ENCODE data around the gene SPP1.
"Not testable (repeated sequence)": the region's sequence is repeated elsewhere in the genome, so short reads cannot be mapped to it uniquely, and the experiment has no call there.

DNA sequence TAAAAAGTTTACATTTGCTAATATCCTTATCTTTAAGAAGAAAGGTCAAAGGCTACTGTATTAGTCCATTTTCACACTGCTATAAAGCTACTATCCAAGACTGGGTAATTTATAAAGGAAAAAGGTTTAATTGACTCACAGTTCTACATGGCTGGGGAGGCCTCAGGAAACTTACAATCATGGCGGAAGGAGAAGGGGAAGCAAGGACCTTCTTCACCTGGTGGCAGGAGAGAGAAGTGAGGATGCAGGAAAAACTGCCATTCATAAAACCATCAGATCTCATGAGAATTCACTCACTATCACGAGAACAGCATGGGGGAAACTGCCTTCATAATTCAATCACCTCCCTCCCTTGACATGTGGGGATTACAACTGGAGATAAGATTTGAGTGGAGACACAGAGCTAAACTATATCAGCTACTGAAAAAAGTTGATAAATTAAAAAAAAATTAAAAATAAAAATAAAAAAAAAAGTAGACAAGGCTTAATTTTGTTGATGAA is 23.7 kb downstream of the SPP1 start:
- TF ChIP-seq, protein P1, sequence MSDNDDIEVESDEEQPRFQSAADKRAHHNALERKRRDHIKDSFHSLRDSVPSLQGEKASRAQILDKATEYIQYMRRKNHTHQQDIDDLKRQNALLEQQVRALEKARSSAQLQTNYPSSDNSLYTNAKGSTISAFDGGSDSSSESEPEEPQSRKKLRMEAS (CRISPR knock-in tag; IDR thresholded peaks at IDR 0.05) = not testable (repeated sequence)
- TF ChIP-seq NR1H2 (CRISPR knock-in tag; IDR thresholded peaks at IDR 0.05); CEBPB (tag; IDR thresholded peaks at IDR 0.05); MXI1 (IDR thresholded peaks at IDR 0.05; ENCODE audit: low read depth, low read length); ZNF282 (CRISPR knock-in tag; IDR thresholded peaks at IDR 0.05); TBL1XR1 (IDR thresholded peaks at IDR 0.05; ENCODE audit: low read length in 2 of 2): not testable (repeated sequence)
- TF ChIP-seq, protein P2, sequence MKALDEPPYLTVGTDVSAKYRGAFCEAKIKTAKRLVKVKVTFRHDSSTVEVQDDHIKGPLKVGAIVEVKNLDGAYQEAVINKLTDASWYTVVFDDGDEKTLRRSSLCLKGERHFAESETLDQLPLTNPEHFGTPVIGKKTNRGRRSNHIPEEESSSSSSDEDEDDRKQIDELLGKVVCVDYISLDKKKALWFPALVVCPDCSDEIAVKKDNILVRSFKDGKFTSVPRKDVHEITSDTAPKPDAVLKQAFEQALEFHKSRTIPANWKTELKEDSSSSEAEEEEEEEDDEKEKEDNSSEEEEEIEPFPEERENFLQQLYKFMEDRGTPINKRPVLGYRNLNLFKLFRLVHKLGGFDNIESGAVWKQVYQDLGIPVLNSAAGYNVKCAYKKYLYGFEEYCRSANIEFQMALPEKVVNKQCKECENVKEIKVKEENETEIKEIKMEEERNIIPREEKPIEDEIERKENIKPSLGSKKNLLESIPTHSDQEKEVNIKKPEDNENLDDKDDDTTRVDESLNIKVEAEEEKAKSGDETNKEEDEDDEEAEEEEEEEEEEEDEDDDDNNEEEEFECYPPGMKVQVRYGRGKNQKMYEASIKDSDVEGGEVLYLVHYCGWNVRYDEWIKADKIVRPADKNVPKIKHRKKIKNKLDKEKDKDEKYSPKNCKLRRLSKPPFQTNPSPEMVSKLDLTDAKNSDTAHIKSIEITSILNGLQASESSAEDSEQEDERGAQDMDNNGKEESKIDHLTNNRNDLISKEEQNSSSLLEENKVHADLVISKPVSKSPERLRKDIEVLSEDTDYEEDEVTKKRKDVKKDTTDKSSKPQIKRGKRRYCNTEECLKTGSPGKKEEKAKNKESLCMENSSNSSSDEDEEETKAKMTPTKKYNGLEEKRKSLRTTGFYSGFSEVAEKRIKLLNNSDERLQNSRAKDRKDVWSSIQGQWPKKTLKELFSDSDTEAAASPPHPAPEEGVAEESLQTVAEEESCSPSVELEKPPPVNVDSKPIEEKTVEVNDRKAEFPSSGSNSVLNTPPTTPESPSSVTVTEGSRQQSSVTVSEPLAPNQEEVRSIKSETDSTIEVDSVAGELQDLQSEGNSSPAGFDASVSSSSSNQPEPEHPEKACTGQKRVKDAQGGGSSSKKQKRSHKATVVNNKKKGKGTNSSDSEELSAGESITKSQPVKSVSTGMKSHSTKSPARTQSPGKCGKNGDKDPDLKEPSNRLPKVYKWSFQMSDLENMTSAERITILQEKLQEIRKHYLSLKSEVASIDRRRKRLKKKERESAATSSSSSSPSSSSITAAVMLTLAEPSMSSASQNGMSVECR (CRISPR knock-in tag; IDR thresholded peaks at IDR 0.05) = not testable (repeated sequence)
- TF ChIP-seq, protein P3, sequence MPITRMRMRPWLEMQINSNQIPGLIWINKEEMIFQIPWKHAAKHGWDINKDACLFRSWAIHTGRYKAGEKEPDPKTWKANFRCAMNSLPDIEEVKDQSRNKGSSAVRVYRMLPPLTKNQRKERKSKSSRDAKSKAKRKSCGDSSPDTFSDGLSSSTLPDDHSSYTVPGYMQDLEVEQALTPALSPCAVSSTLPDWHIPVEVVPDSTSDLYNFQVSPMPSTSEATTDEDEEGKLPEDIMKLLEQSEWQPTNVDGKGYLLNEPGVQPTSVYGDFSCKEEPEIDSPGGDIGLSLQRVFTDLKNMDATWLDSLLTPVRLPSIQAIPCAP (CRISPR knock-in tag; IDR thresholded peaks at IDR 0.05; ENCODE audit: borderline replicate concordance) = not testable (repeated sequence)

Measured in K562 (cell line).